Mesangial cell (primary cell): ENCODE data around the gene FCGR1A. TPM values are rescaled to one million over a fixed set of nuclear protein-coding genes. Genes with fewer than 3 reads are reported as not detected.

Source experiments
- total RNA-seq: library from RNA; depleted of rRNA; stranded (reverse); fragments of >200 nt; gene quantifications from 2 replicates; pipeline ENCODE4 v1.2.3, GENCODE V29; 2015

FCGR1A gene
- total RNA-seq: not detected in 2 replicates

GRCh38 chr1:149782600-149782999 lies at the start of gene FCGR1A:
TSS of gene FCGR1A (plus strand) at chr1:149782694. CDS start at chr1:149782744, 50 bp downstream.

Other genes starting within 250 kb of the FCGR1A start
- not detected in 2 replicates for gene PPIAL4C, start 198.8 kb upstream of the FCGR1A start, total RNA-seq
- 26.9 and 28.8 TPM in 2 replicates for gene BOLA1, start 116.9 kb downstream of the FCGR1A start, total RNA-seq
- 8.6 and 11.2 TPM in 2 replicates for gene SV2A, start 135.2 kb downstream of the FCGR1A start, total RNA-seq
- gene SF3B4, start 145.1 kb downstream of the FCGR1A start, total RNA-seq: 22.4 and 23.5 TPM in 2 replicates
- gene MTMR11, start 154.2 kb downstream of the FCGR1A start, total RNA-seq: 9.6 and 20.4 TPM in 2 replicates
- gene OTUD7B, start 228.0 kb downstream of the FCGR1A start, total RNA-seq: 5.9 and 11.2 TPM in 2 replicates